ENCODE data around the gene CACNA1E. TPM values are rescaled to one million over a fixed set of nuclear protein-coding genes. Genes with fewer than 3 reads are reported as not detected.

CACNA1E gene
- total RNA-seq, 1 experiment from 2014 or later: 0.46 TPM

DNA sequence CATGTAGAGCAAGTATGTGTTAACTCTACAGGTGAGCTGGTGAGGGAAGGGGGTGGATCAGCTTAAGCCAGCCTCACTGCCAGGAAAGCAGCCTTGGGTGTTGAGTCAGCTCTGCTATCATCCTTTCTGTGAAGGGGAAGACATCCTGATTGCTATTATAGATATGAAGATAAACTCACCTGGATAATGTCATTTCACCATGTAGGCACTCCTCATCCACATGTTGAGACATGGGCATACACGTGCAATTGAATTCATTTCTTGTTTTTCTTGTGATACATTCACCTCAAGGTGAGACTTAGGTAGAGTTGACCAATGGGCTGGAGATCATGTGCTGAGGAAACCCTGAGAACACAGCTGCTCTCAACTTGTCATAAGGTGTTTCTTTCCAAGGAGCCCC is 136.9 kb downstream of the CACNA1E start:
- H3K27ac Mint-ChIP-seq: no peak overlapping the region
- Histone ChIP-seq H2BK5ac (ENCODE audit: insufficient read length, low read length) (no peak overlapping the region), H3K4me1 (ENCODE audit: insufficient read depth, low read length) (no peaks in the 10 kb centered on the region), H3K23me2 (ENCODE audit: insufficient read length, low read depth, low read length, poor library complexity, severe bottlenecking) (no peaks in the 10 kb centered on the region), H3K56ac (ENCODE audit: insufficient read length, low read depth, low read length) (no peak overlapping the region), H3K4ac (ENCODE audit: low read depth, low read length) (no peak overlapping the region), H3K4me2 (ENCODE audit: insufficient read depth, insufficient read length, low read length) (no peak overlapping the region), H2BK15ac (ENCODE audit: low read depth, low read length) (no peak overlapping the region), H2BK20ac (ENCODE audit: low read depth, low read length, poor library complexity, severe bottlenecking) (no peak overlapping the region), H2BK120ac (ENCODE audit: low read depth, low read length, poor library complexity, severe bottlenecking) (no peak overlapping the region), H2AK5ac (ENCODE audit: insufficient read length, low read length) (no peak overlapping the region), H3K14ac (ENCODE audit: insufficient read depth, low read length) (no peak overlapping the region), H3K27me3 (ENCODE audit: insufficient read depth, low read length) (no peaks in the 10 kb centered on the region), H3T11ph (ENCODE audit: low read length) (no peak overlapping the region), H3K9ac (ENCODE audit: extremely low read depth, insufficient read length, low read length) (no peak overlapping the region), H4K8ac (replicated peaks; ENCODE audit: insufficient read length, low read depth, low read length) (no peak overlapping the region), H4K20me1 (ENCODE audit: control insufficient read depth, insufficient read depth, insufficient read length) (no peaks in the 10 kb centered on the region), H4K5ac (ENCODE audit: insufficient read length, low read depth, low read length) (no peak overlapping the region), H3K9me3 (ENCODE audit: control insufficient read depth, low read depth, low read length) (no peaks in the 10 kb centered on the region), H3K79me2 (ENCODE audit: insufficient read depth, low read length) (no peaks in the 10 kb centered on the region), H2AFZ (ENCODE audit: low read length) (no peak overlapping the region), H3K23ac (ENCODE audit: insufficient read length, low read depth, low read length) (no peak overlapping the region), H3K27ac (ENCODE audit: insufficient read length, low read depth, low read length) (no peak overlapping the region), H3K79me1 (ENCODE audit: insufficient read depth, low read depth, low read length, poor library complexity, severe bottlenecking) (no peaks in the 10 kb centered on the region), H2BK12ac (ENCODE audit: insufficient read length, low read depth, low read length) (no peak overlapping the region), H4K91ac (ENCODE audit: insufficient read length, low read depth, low read length) (no peak overlapping the region), H3K18ac (ENCODE audit: insufficient read length, low read depth, low read length) (no peak overlapping the region)
- no peak for DNase-seq
- no peaks in the 10 kb centered on the region for H3K36me3 Mint-ChIP-seq (ENCODE audit: insufficient read depth in 1 of 3, low read depth in 3 of 3)
- H3K9me3 Mint-ChIP-seq: peaks cover 0 to 2% of the 10 kb centered on the region in 2 experiments; a peak in 1 of 5 replicates
- TF ChIP-seq CTCF (conservative IDR thresholded peaks at IDR 0.05): no peak
- peaks cover 0 to 2% of the 10 kb centered on the region in 2 experiments; a peak in 2 of 4 replicates for H3K4me1 Mint-ChIP-seq
- no peaks in the 10 kb centered on the region for H3K27me3 Mint-ChIP-seq (ENCODE audit: low read depth)
- WGBS (ENCODE audit: extremely low coverage, insufficient read length, low lambda C conversion rate): no CpG with 5 or more reads among the region's 1 CpG
- no peak overlapping the region for H3K4me3 Mint-ChIP-seq
